ES-I3 (cell line): Measurements from ENCODE around the gene PRR16.

ENCODE experiments used
- H3K36me3 ChIP-seq: 2 replicates; pipeline ENCODE4 v1.6.1; 2013; ENCODE audit warnings: mild to moderate bottlenecking, low read length, control low read depth, moderate library complexity; ENCODE audit not compliant: insufficient read depth
- H3K4me1 ChIP-seq: 2 replicates; pipeline ENCODE4 v1.6.1; 2013; ENCODE audit warnings: mild to moderate bottlenecking, control low read depth, low read length; ENCODE audit not compliant: insufficient read depth
- H3K9ac ChIP-seq: 2 replicates; pipeline ENCODE4 v1.6.1; 2013; ENCODE audit warnings: low read depth, mild to moderate bottlenecking, low read length, moderate library complexity
- H3K9me3 ChIP-seq: 2 replicates; pipeline ENCODE4 v1.6.1; 2013; ENCODE audit warnings: mild to moderate bottlenecking, low read length, moderate library complexity; ENCODE audit not compliant: control insufficient read depth, insufficient read depth

Gene PRR16

DNA sequence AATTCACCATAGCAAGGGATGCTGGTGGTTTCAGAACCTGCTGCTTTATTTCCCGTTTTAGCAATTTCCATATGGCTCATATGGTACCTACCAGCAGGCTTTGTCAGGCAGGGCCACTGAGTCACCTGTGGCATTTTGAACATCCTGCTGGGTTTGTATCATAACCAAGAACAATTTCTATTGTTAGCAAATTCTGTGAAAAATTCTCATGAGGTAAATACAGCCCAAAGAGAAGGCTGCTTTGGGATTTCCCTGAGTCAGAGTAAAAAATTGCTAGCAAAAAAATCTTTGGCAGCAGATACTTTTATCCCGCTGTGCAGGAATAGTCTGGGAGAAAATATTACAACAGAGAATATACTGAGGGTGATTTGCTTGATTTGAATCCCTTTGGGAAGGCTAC, 52.7 kb downstream of the PRR16 start:
- Histone ChIP-seq H3K9ac (no peak overlapping the region), H3K36me3 (no peaks in the 10 kb centered on the region), H3K4me1 (peaks cover 22% of the 10 kb centered on the region), H3K9me3 (no peaks in the 10 kb centered on the region)

- no peak overlapping the region for H3K9ac ChIP-seq
- no peaks in the 10 kb centered on the region for H3K9me3 ChIP-seq
- peaks cover 14% of the 10 kb centered on the region for H3K4me1 ChIP-seq
- H3K36me3 ChIP-seq, result no peaks in the 10 kb centered on the region
These were observed 53.6 kb downstream of the PRR16 start for GRCh38 chr5:120517607-120518252.

DNA sequence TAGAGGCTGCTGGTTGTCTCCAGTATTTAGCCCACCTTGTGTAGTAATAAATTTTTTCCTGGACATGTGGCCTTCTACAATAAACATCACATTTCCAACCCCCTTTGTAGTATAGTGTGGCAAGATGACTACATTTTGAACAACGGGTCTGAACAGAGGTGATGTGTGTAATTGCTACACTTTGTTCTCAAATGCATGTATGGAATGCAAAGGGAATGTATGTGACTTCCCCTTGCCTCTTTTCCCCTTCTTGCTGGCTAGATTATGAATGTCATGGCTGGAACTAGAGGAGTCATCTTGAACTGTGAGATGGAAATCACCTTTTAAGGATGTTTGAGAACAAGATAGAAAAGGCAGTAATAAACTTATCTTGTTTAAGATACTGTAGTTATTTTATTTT, 54.5 kb downstream of the PRR16 start:
- 0 out of 2 replicates have a peak, but pooled peaks cover 7% of the 10 kb centered on the region for H3K4me1 ChIP-seq
- H3K9ac ChIP-seq, result no peak overlapping the region
- no peaks in the 10 kb centered on the region for H3K9me3 ChIP-seq
- no peaks in the 10 kb centered on the region for H3K36me3 ChIP-seq

DNA sequence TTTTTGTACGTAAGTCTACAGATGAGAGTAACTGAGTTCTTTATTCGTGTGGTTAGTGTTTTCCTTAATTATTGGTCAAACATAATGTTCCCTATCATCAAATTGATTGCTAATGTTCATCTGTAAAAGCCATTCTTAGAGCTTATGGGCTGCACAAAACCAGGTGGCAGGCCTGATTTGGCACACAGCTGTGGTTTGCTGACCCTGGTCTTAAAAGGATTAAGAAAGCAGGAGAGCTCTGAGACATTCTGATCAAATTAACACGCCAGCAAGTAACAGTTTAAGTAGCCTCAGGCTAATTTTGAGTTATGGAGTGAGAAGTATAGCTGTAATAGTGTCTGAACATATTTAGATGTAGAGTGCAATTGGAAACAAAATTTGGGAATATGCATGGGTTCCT, 63.2 kb downstream of the PRR16 start:
- H3K4me1 ChIP-seq, result no peaks in the 10 kb centered on the region
- no peaks in the 10 kb centered on the region for H3K36me3 ChIP-seq
- H3K9ac ChIP-seq, result no peak overlapping the region
- no peaks in the 10 kb centered on the region for H3K9me3 ChIP-seq

- Histone ChIP-seq H3K9me3 (no peaks in the 10 kb centered on the region), H3K4me1 (peaks cover 7% of the 10 kb centered on the region; the same call in 1 of the 2 replicates), H3K36me3 (no peaks in the 10 kb centered on the region), H3K9ac (no peak overlapping the region)
These were observed 64.5 kb downstream of the PRR16 start for GRCh38 chr5:120528609-120529008.

GRCh38 chr5:120529386-120529785, 65.3 kb downstream of the PRR16 start:
- H3K36me3 ChIP-seq, result no peaks in the 10 kb centered on the region
- H3K9ac ChIP-seq, result no peak overlapping the region
- H3K4me1 ChIP-seq, result peaks cover 8% of the 10 kb centered on the region; the same call in 1 of the 2 replicates

DNA sequence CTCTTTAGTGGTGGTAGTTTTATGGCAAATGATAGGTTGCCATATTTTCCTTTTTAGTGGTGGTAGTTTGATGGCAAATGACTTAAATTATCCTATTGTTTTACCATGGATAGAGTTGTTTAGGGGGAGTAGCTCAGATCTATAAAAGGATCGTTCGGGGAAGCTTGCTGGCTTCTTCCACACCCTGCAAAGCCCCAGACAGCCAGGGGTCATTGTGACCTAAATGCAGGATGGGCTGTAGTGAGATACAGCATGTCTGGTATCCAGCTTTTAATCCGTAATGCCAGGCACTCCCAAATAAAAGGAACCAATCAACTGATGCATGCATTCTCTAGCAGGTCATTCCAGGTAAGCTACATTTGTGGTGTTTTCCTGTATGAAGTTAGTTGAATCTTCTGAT, 67.1 kb downstream of the PRR16 start:
- no peaks in the 10 kb centered on the region for H3K9me3 ChIP-seq
- H3K4me1 ChIP-seq, result peaks cover 8% of the 10 kb centered on the region; the same call in 1 of the 2 replicates
- H3K36me3 ChIP-seq, result no peaks in the 10 kb centered on the region
- no peak overlapping the region for H3K9ac ChIP-seq

More at GRCh38 chr5:120529386-120529785, 65.3 kb downstream of the PRR16 start:
- H3K9me3 ChIP-seq, result no peaks in the 10 kb centered on the region

DNA sequence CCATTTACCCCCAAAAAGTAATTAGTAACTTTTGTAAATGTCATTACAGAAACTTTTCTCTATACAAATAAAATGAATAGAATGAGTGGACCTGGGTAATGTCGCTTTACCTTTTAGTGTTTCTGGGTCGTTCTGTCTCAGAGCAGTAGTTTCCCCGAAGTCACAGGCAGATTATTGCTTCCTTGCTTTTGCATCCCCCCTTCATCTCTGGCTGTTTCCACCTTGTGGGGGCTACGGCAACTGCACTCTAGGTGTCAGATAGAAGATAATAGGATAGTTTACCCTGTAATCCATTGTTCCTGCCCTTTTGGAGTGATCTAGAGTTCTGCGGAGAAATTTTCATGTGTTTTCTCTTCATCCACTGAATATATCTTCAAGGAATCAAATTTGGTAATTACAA, 68.7 kb downstream of the PRR16 start:
- Histone ChIP-seq H3K4me1 (peaks cover 8% of the 10 kb centered on the region; the same call in 1 of the 2 replicates), H3K9ac (no peak overlapping the region), H3K9me3 (no peaks in the 10 kb centered on the region), H3K36me3 (no peaks in the 10 kb centered on the region)

- Histone ChIP-seq H3K4me1 (peaks cover 10% of the 10 kb centered on the region; the same call in 1 of the 2 replicates), H3K36me3 (no peaks in the 10 kb centered on the region), H3K9me3 (no peaks in the 10 kb centered on the region), H3K9ac (no peak overlapping the region)
These were observed 69.5 kb downstream of the PRR16 start for GRCh38 chr5:120533581-120533980.

DNA sequence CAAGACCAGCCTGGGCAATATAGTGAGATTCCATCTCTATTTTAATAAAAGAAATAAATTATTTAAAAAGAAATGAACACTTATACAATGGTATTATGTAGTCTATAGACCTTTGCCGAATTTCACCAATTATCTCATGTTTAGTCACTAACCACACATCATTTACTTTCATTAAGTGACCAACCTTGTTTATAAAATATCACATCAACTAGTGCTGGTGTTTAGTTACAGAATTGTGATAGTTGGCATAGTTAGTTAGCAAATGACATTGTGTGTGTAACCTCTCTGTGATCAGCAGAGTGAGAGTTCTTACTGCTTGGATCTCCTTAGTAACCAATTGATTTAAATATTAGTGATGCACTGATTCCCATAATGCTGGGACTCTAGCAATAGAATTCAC, 71.8 kb downstream of the PRR16 start:
- no peaks in the 10 kb centered on the region for H3K9me3 ChIP-seq
- H3K4me1 ChIP-seq, result peaks cover 20% of the 10 kb centered on the region; the same call in 1 of the 2 replicates
- H3K9ac ChIP-seq, result no peak overlapping the region
- H3K36me3 ChIP-seq, result no peaks in the 10 kb centered on the region

GRCh38 chr5:120538149-120538548, 74.0 kb downstream of the PRR16 start:
- Histone ChIP-seq H3K4me1 (peaks cover 17% of the 10 kb centered on the region; the same call in 1 of the 2 replicates), H3K9ac (no peak overlapping the region), H3K36me3 (no peaks in the 10 kb centered on the region), H3K9me3 (no peaks in the 10 kb centered on the region)

DNA sequence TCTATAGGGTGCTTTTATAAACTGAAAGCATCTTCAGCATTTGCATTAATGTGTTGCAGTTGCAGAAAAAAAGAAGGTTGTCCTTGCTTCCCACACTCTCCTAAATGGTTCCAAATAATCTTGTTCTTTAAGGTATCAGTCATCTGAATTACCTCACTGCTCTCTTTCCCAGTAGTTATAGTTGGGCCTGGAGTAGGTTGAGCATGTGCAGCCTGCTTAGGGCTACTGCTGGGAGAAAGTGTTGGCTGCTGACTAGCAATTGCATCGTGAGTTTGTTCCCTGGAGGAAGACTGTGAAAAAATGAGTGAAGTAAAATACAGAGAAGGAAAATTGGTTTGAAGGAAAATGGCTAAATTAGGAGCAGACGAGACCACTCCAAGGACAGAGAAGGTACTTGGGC, 74.5 kb downstream of the PRR16 start:
- no peaks in the 10 kb centered on the region for H3K36me3 ChIP-seq
- H3K4me1 ChIP-seq, result peaks cover 13% of the 10 kb centered on the region; the same call in 1 of the 2 replicates
- H3K9me3 ChIP-seq, result no peaks in the 10 kb centered on the region
- H3K9ac ChIP-seq, result no peak overlapping the region

DNA sequence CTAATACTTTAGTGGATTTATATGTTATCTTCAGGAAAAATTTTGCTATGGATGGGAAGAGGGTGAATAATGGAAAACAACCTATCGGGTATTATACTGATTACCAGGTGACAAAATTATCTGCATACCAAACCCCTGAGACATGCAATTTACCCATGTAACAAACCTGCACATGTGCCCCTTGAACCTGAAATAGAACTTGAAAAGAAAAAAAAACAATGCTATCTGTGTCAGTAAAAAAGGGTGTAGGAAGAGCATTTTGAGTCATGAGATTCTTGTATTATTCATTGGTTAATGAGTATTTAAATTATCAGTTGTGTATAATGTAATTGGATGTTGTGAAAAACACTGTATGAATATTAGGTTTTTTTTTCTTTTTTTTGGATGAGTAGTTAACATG, 75.4 kb downstream of the PRR16 start:
- no peaks in the 10 kb centered on the region for H3K36me3 ChIP-seq
- H3K9ac ChIP-seq, result no peak overlapping the region
- H3K4me1 ChIP-seq, result peaks cover 12% of the 10 kb centered on the region; the same call in 1 of the 2 replicates
- no peaks in the 10 kb centered on the region for H3K9me3 ChIP-seq

DNA sequence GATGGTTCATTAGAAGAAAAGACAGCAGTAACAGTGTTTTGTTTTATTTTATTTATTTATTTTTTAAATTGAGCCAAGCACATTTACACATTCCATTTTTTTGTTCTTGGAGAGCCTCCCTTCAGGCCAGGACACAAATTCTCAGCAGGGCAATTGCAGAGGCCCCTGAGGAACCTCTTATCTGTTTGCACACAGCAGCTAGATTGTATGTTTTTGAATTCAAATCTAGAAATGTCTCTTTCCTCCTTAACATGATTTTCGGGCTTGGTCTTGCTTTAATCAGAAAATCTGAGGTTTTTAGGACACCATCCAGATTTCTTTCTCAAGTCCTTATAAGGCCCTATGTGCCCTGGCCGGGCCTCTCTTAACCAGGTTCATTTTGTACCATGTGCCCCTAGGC, 76.0 kb downstream of the PRR16 start:
- H3K36me3 ChIP-seq, result no peaks in the 10 kb centered on the region
- H3K4me1 ChIP-seq, result peaks cover 12% of the 10 kb centered on the region; the same call in 1 of the 2 replicates
- H3K9ac ChIP-seq, result no peak overlapping the region
- no peaks in the 10 kb centered on the region for H3K9me3 ChIP-seq

- Histone ChIP-seq H3K4me1 (0 out of 2 replicates have a peak, but pooled peaks cover 7% of the 10 kb centered on the region), H3K36me3 (no peaks in the 10 kb centered on the region), H3K9me3 (no peaks in the 10 kb centered on the region), H3K9ac (no peak overlapping the region)
These were observed 79.9 kb downstream of the PRR16 start for GRCh38 chr5:120544043-120544442.
